SU-DHL-6 (cell line): ENCODE measurements around the gene ACAT2.
"Not testable (repeated sequence)": the region's sequence is repeated elsewhere in the genome, so short reads cannot be mapped to it uniquely, and the experiment has no call there.

ENCODE experiments used
- H2AFZ ChIP-seq: fragments of 200-600 bp; sonication (generic); 2 replicates; pipeline ENCODE4 v1.6.1; 2014; ENCODE audit warnings: low read depth, mild to moderate bottlenecking, moderate library complexity, mixed read lengths, antibody characterized with exemption, low read length; ENCODE audit not compliant: severe bottlenecking
- H3F3A ChIP-seq: fragments of 200-600 bp; shearing (Covaris generic); 2 replicates; pipeline ENCODE4 v1.6.0; 2016; ENCODE audit warnings: antibody characterized with exemption, mild to moderate bottlenecking; ENCODE audit not compliant: insufficient read depth
- H3K27ac ChIP-seq: fragments of 200-600 bp; sonication (generic); 2 replicates; pipeline ENCODE4 v1.5.1; 2016; ENCODE audit warnings: low read depth, mild to moderate bottlenecking, low read length, moderate library complexity, mixed read lengths
- H3K27me3 ChIP-seq: fragments of 200-600 bp; sonication (generic), shearing (Covaris generic); 2 replicates; pipeline ENCODE4 v1.6.0; 2014; ENCODE audit warnings: mild to moderate bottlenecking, low read length
- H3K36me3 ChIP-seq: fragments of 200-600 bp; sonication (generic); 2 replicates; pipeline ENCODE4 v1.6.1; 2014; ENCODE audit warnings: mild to moderate bottlenecking, low read length, mixed read lengths
- H3K4me2 ChIP-seq: fragments of 300-600, 200-600 bp; shearing (Covaris generic), sonication (generic); 2 replicates; pipeline ENCODE4 v1.6.0; 2014; ENCODE audit warnings: low read length, low read depth, mild to moderate bottlenecking; ENCODE audit not compliant: poor library complexity, severe bottlenecking
- H3K4me3 ChIP-seq: fragments of 200-600 bp; sonication (generic); 2 replicates; pipeline ENCODE4 v1.5.1; 2014; ENCODE audit warnings: antibody characterized with exemption, low read length, mild to moderate bottlenecking, mixed read lengths; ENCODE audit not compliant: insufficient read depth, poor library complexity, severe bottlenecking
- H3K79me2 ChIP-seq: fragments of 200-600 bp; sonication (generic); 2 replicates; pipeline ENCODE4 v1.6.1; 2014; ENCODE audit warnings: mild to moderate bottlenecking, low read length, moderate library complexity; ENCODE audit not compliant: insufficient read depth
- H3K9ac ChIP-seq: fragments of 200-600 bp; sonication (generic); 2 replicates; pipeline ENCODE4 v1.7.0; 2014; ENCODE audit warnings: mild to moderate bottlenecking, low read length
- H3K9me2 ChIP-seq: fragments of 200-600 bp; sonication (generic); replicated peaks from 2 replicates; pipeline ENCODE4 v1.6.1; 2014; ENCODE audit warnings: low read length; ENCODE audit not compliant: insufficient read depth
- H3K9me3 ChIP-seq: fragments of 200-600 bp; sonication (generic); 2 replicates; pipeline ENCODE4 v1.6.1; 2014; ENCODE audit warnings: low read length, mixed read lengths; ENCODE audit not compliant: insufficient read depth
- H4K20me1 ChIP-seq: fragments of 200-600 bp; sonication (generic); 2 replicates; pipeline ENCODE4 v1.6.1; 2014; ENCODE audit warnings: low read depth, mild to moderate bottlenecking, antibody characterized with exemption, low read length, moderate library complexity, mixed read lengths
- CTCF ChIP-seq: fragments of 200-600 bp; sonication (generic); IDR thresholded peaks from one replicate; pipeline ENCODE4 v1.5.1; 2017; ENCODE audit warnings: antibody characterized with exemption, mild to moderate bottlenecking, low read length, moderate library complexity; ENCODE audit not compliant: insufficient read depth, poor library complexity, severe bottlenecking
- EZH2phosphoT487 ChIP-seq: fragments of 200-600 bp; sonication (generic), shearing (Covaris generic); conservative IDR thresholded peaks from 2 replicates; pipeline ENCODE4 v1.6.1; 2018; ENCODE audit warnings: mild to moderate bottlenecking, antibody characterized with exemption, low read length, moderate library complexity, mixed read lengths

The ACAT2 gene

GRCh38 chr6:159761873-159762680, at the start of gene ACAT2:
Gene ACAT2 (plus strand): TSS chr6:159762045. CDS start chr6:159762088, 43 bp downstream.
- Histone ChIP-seq H3K79me2 (peaks cover 21% of the 10 kb centered on the region; the same call in 1 of the 2 replicates), H3K9me3 (no peaks in the 10 kb centered on the region)

GRCh38 chr6:159712389-159712788, 49.5 kb upstream of the ACAT2 start:
- not testable (repeated sequence) for H3F3A ChIP-seq, H3K4me3 ChIP-seq, H3K9ac ChIP-seq, H3K36me3 ChIP-seq, H3K9me2 ChIP-seq, H3K79me2 ChIP-seq, H2AFZ ChIP-seq, H3K27ac ChIP-seq, H3K27me3 ChIP-seq, H3K4me2 ChIP-seq, H4K20me1 ChIP-seq, H3K9me3 ChIP-seq

More at GRCh38 chr6:159761873-159762680, at the start of gene ACAT2:
- TF ChIP-seq EZH2phosphoT487 (no peak), CTCF (no peak)
- peak within 1 kb of the TSS; percentile 84 for H2AFZ ChIP-seq
- peak within 1 kb of the TSS; percentile 75 for H3K4me3 ChIP-seq
- no peaks in the 10 kb centered on the region for H4K20me1 ChIP-seq
- H3K36me3 ChIP-seq: peaks cover 23% of the 10 kb centered on the region; the same call in 1 of the 2 replicates
- H3K4me2 ChIP-seq: peak within 1 kb of the TSS; percentile 94
- H3K9ac ChIP-seq: peak within 1 kb of the TSS; percentile 85
- peaks cover 38% of the 10 kb centered on the region for H3F3A ChIP-seq
- H3K27ac ChIP-seq: peak within 1 kb of the TSS; percentile 87
- no peaks in the 10 kb centered on the region for H3K27me3 ChIP-seq
- no peaks in the 10 kb centered on the region for H3K9me2 ChIP-seq

- Histone ChIP-seq H3K27ac (no peak overlapping the region), H3K79me2 (0 out of 2 replicates have a peak, but pooled peaks cover 6% of the 10 kb centered on the region)
- TF ChIP-seq EZH2phosphoT487 (no peak), CTCF (no peak)
These were observed 47.9 kb upstream of the ACAT2 start for GRCh38 chr6:159713984-159714383.

GRCh38 chr6:159714404-159714803, 47.4 kb upstream of the ACAT2 start:
- H3K9me3 ChIP-seq: no peaks in the 10 kb centered on the region
- H3K4me3 ChIP-seq: no peak overlapping the region
- H3F3A ChIP-seq: no peaks in the 10 kb centered on the region; the same call in 1 of the 2 replicates
- no peak overlapping the region for H3K4me2 ChIP-seq
- TF ChIP-seq CTCF (no peak), EZH2phosphoT487 (no peak)
- no peak overlapping the region for H3K27ac ChIP-seq
- no peak overlapping the region for H2AFZ ChIP-seq
- no peaks in the 10 kb centered on the region for H3K27me3 ChIP-seq
- no peaks in the 10 kb centered on the region for H3K9me2 ChIP-seq
- no peaks in the 10 kb centered on the region; the same call in 1 of the 2 replicates for H3K36me3 ChIP-seq
- H4K20me1 ChIP-seq: no peaks in the 10 kb centered on the region
- H3K9ac ChIP-seq: no peak overlapping the region
- 0 out of 2 replicates have a peak, but pooled peaks cover 6% of the 10 kb centered on the region for H3K79me2 ChIP-seq

More at GRCh38 chr6:159713984-159714383, 47.9 kb upstream of the ACAT2 start:
- Histone ChIP-seq H4K20me1 (no peaks in the 10 kb centered on the region), H3F3A (no peaks in the 10 kb centered on the region; the same call in 1 of the 2 replicates), H3K9me2 (no peaks in the 10 kb centered on the region), H3K4me3 (no peak overlapping the region), H3K27me3 (no peaks in the 10 kb centered on the region), H3K9ac (no peak overlapping the region), H3K9me3 (no peaks in the 10 kb centered on the region), H3K4me2 (no peak overlapping the region), H2AFZ (no peak overlapping the region), H3K36me3 (no peaks in the 10 kb centered on the region; the same call in 1 of the 2 replicates)
